HL-60/S4 treated with phorbol 12-myristate 13-acetate at 8.2 ng/mL for 4 days and 3 days (cell line): ENCODE results near the gene ASXL2.
"Not testable (repeated sequence)": the region's sequence is repeated elsewhere in the genome, so short reads cannot be mapped to it uniquely, and the experiment has no call there.

ENCODE experiments used
- in situ Hi-C: fragments of 300-500 bp; cut with MboI; formaldehyde crosslinking; loops from 2 replicates; pipeline ENCODE4 v1.15.0; 2022; ENCODE audit warnings: low sequenced_read_pairs

The ASXL2 gene

GRCh38 chr2:25742501-25742900 lies 135.8 kb downstream of the ASXL2 start:
- in situ Hi-C loops = no loop called here

- in situ Hi-C loops = no loop called here
These were observed 137.4 kb downstream of the ASXL2 start for GRCh38 chr2:25740810-25741381.

GRCh38 chr2:25738383-25739343 lies 139.6 kb downstream of the ASXL2 start:
- in situ Hi-C loops = no loop called here

GRCh38 chr2:25736899-25737515 lies 141.3 kb downstream of the ASXL2 start:
- in situ Hi-C loops = no loop called here

- in situ Hi-C loops = no loop called here
These were observed 142.5 kb downstream of the ASXL2 start for GRCh38 chr2:25735835-25736234.

- in situ Hi-C loops = no loop called here
These were observed 149.7 kb downstream of the ASXL2 start for GRCh38 chr2:25728559-25728958.

GRCh38 chr2:25726522-25726921 lies 151.8 kb downstream of the ASXL2 start:
- in situ Hi-C loops = no loop called here

GRCh38 chr2:25725877-25726276 lies 152.4 kb downstream of the ASXL2 start:
- in situ Hi-C loops = no loop called here

GRCh38 chr2:25724756-25725155 lies 153.5 kb downstream of the ASXL2 start:
- in situ Hi-C loops = no loop called here

- in situ Hi-C loops = no loop called here
These were observed 156.1 kb downstream of the ASXL2 start for GRCh38 chr2:25722224-25722623.

- in situ Hi-C loops = no loop called here
These were observed 157.7 kb downstream of the ASXL2 start for GRCh38 chr2:25720575-25720974.

- in situ Hi-C loops = no loop called here
These were observed 163.5 kb downstream of the ASXL2 start for GRCh38 chr2:25714740-25715139.

- in situ Hi-C loops = no loop called here
These were observed 165.8 kb downstream of the ASXL2 start for GRCh38 chr2:25712455-25712854.

GRCh38 chr2:25711675-25712354 lies 166.5 kb downstream of the ASXL2 start:
- in situ Hi-C loops = no loop called here

GRCh38 chr2:25710750-25711149 lies 167.5 kb downstream of the ASXL2 start:
- in situ Hi-C loops = no loop called here

- in situ Hi-C loops = no loop called here
These were observed 168.9 kb downstream of the ASXL2 start for GRCh38 chr2:25709349-25709748.

- in situ Hi-C loops = no loop called here
These were observed 170.2 kb downstream of the ASXL2 start for GRCh38 chr2:25707927-25708590.

- in situ Hi-C loops = not testable (repeated sequence)
These were observed 172.7 kb downstream of the ASXL2 start for GRCh38 chr2:25705575-25705974.

GRCh38 chr2:25701801-25702200 lies 176.5 kb downstream of the ASXL2 start:
- in situ Hi-C loops = no loop called here

- in situ Hi-C loops = no loop called here
These were observed 178.0 kb downstream of the ASXL2 start for GRCh38 chr2:25700221-25700660.

GRCh38 chr2:25699216-25699615 lies 179.1 kb downstream of the ASXL2 start:
- in situ Hi-C loops = no loop called here
